Muscle of arm (tissue), 12 donors: ENCODE data around the gene FRAS1. TPM values are rescaled to one million over a fixed set of nuclear protein-coding genes. Genes with fewer than 3 reads are reported as not detected.

ENCODE experiments used
- DNase-seq: peaks from one replicate; pipeline ENCODE4 v3.0.0-alpha.2; 2013
- polyA plus RNA-seq, 12 donors: library from polyadenylated mRNA; unstranded; fragments of 120-200 nt; gene quantifications; one replicate each; pipeline ENCODE4 v1.2.1, GENCODE V29; 2013; ENCODE audit not compliant: insufficient read length in 12 of 12

Gene FRAS1
- polyA plus RNA-seq, 12 donors: 5.0 to 19.8 (median 8.0) TPM; not detected in 1

GRCh38 chr4:78362310-78362709 lies 305.2 kb downstream of the FRAS1 start:
- DNase-seq: no peak

- no peak for DNase-seq
These were observed 306.0 kb downstream of the FRAS1 start for GRCh38 chr4:78363031-78363570.

- DNase-seq: no peak
These were observed 312.6 kb downstream of the FRAS1 start for GRCh38 chr4:78369679-78370078.

- no peak for DNase-seq
These were observed 313.7 kb downstream of the FRAS1 start for GRCh38 chr4:78370631-78371372.

GRCh38 chr4:78372355-78372988 lies 315.3 kb downstream of the FRAS1 start:
- no peak for DNase-seq

- DNase-seq: no peak
These were observed 320.4 kb downstream of the FRAS1 start for GRCh38 chr4:78377555-78377954.

GRCh38 chr4:78379040-78379439 lies 321.9 kb downstream of the FRAS1 start:
- DNase-seq: no peak

- no peak for DNase-seq
These were observed 323.0 kb downstream of the FRAS1 start for GRCh38 chr4:78379991-78380729.

GRCh38 chr4:78386679-78387078 lies 329.6 kb downstream of the FRAS1 start:
- DNase-seq: no peak

- DNase-seq: no peak
These were observed 338.5 kb downstream of the FRAS1 start for GRCh38 chr4:78395642-78396041.

GRCh38 chr4:78396613-78397291 lies 339.6 kb downstream of the FRAS1 start:
- no peak for DNase-seq

- no peak for DNase-seq
These were observed 340.1 kb downstream of the FRAS1 start for GRCh38 chr4:78397292-78397630.

- no peak for DNase-seq
These were observed 352.6 kb downstream of the FRAS1 start for GRCh38 chr4:78409612-78410202.

- DNase-seq: no peak
These were observed 353.1 kb downstream of the FRAS1 start for GRCh38 chr4:78410225-78410624.

GRCh38 chr4:78410676-78411075 lies 353.6 kb downstream of the FRAS1 start:
- DNase-seq: no peak

GRCh38 chr4:78414116-78414515 lies 357.0 kb downstream of the FRAS1 start:
- DNase-seq: peak; percentile 52

GRCh38 chr4:78417603-78418002 lies 360.5 kb downstream of the FRAS1 start:
- no peak for DNase-seq

GRCh38 chr4:78418406-78418805 lies 361.3 kb downstream of the FRAS1 start:
- no peak for DNase-seq

- DNase-seq: no peak
These were observed 366.7 kb downstream of the FRAS1 start for GRCh38 chr4:78423790-78424189.

- no peak for DNase-seq
These were observed 367.3 kb downstream of the FRAS1 start for GRCh38 chr4:78424461-78424860.

GRCh38 chr4:78426972-78427371 lies 369.8 kb downstream of the FRAS1 start:
- DNase-seq: no peak

- no peak for DNase-seq
These were observed 371.9 kb downstream of the FRAS1 start for GRCh38 chr4:78428996-78429395.
